Measurements from ENCODE around the gene WWC1. TPM values are rescaled to one million over a fixed set of nuclear protein-coding genes. Genes with fewer than 3 reads are reported as not detected.

Gene WWC1
- polyA plus RNA-seq, 1 donor: 1.0 TPM

- DNase-seq: no peak
Measured at GRCh38 chr5:168513861-168514428, 222.5 kb downstream of the WWC1 start.

Other genes starting within 250 kb of the WWC1 start
- 50.3 TPM for gene RARS1, start 194.8 kb downstream of the WWC1 start, polyA plus RNA-seq (ENCODE audit: insufficient read length)
- 2.4 TPM for gene FBLL1, start 237.7 kb downstream of the WWC1 start, polyA plus RNA-seq (ENCODE audit: insufficient read length)